HEK293T (cell line): ENCODE data around the gene WNT9B.

ENCODE experiments used
- BHLHE40 ChIP-seq: fragments of 450-650 bp; IDR thresholded peaks from 2 replicates; pipeline ENCODE4 v1.6.1; 2016; ENCODE audit warnings: mild to moderate bottlenecking, moderate library complexity, borderline replicate concordance
- CTBP1 ChIP-seq: fragments of 450-650 bp; IDR thresholded peaks from 2 replicates; pipeline ENCODE4 v1.6.1; 2016; ENCODE audit warnings: borderline replicate concordance
- ELF4 ChIP-seq: fragments of 450-650 bp; IDR thresholded peaks from 2 replicates; pipeline ENCODE4 v1.6.1; 2017; ENCODE audit warnings: antibody characterized with exemption
- FOXA1 ChIP-seq: fragments of 450-650 bp; IDR thresholded peaks from 2 replicates; pipeline ENCODE4 v1.6.1; 2016; ENCODE audit warnings: mild to moderate bottlenecking
- FOXK2 ChIP-seq: fragments of 450-650 bp; IDR thresholded peaks from 2 replicates; pipeline ENCODE4 v1.6.1; 2016; ENCODE audit warnings: mild to moderate bottlenecking
- FOXM1 ChIP-seq: fragments of 450-650 bp; IDR thresholded peaks from 2 replicates; pipeline ENCODE4 v1.6.1; 2017; ENCODE audit warnings: mild to moderate bottlenecking, borderline replicate concordance
- HDGF ChIP-seq: fragments of 450-650 bp; IDR thresholded peaks from 2 replicates; pipeline ENCODE4 v1.6.1; 2017; ENCODE audit warnings: antibody characterized with exemption, borderline replicate concordance
- L3MBTL2 ChIP-seq: fragments of 450-650 bp; conservative IDR thresholded peaks from 2 replicates; pipeline ENCODE4 v1.6.1; 2016; ENCODE audit warnings: mild to moderate bottlenecking
- LEF1 ChIP-seq: fragments of 450-650 bp; IDR thresholded peaks from 2 replicates; pipeline ENCODE4 v1.6.1; 2017; ENCODE audit warnings: mild to moderate bottlenecking, borderline replicate concordance
- NFRKB ChIP-seq: fragments of 450-650 bp; IDR thresholded peaks from 2 replicates; pipeline ENCODE4 v1.6.1; 2016; ENCODE audit warnings: mild to moderate bottlenecking, moderate library complexity
- PKNOX1 ChIP-seq: fragments of 450-650 bp; IDR thresholded peaks from 2 replicates; pipeline ENCODE4 v1.6.1; 2016
- SUZ12 ChIP-seq: fragments of 450-650 bp; IDR thresholded peaks from 2 replicates; pipeline ENCODE4 v1.6.1; 2016; ENCODE audit warnings: mild to moderate bottlenecking
- TARDBP ChIP-seq: fragments of 450-650 bp; IDR thresholded peaks from 2 replicates; pipeline ENCODE4 v1.6.1; 2016
- ZNF384 ChIP-seq: fragments of 450-650 bp; IDR thresholded peaks from 2 replicates; pipeline ENCODE4 v1.6.1; 2016

- no peak for TF ChIP-seq FOXK2
- no peak for TF ChIP-seq FOXM1
- TF ChIP-seq PKNOX1: no peak
- no peak for TF ChIP-seq L3MBTL2
- TF ChIP-seq TARDBP: no peak
- TF ChIP-seq SUZ12: no peak
- TF ChIP-seq ZNF384: no peak
- TF ChIP-seq FOXA1: no peak
- TF ChIP-seq LEF1: no peak
- no peak for TF ChIP-seq HDGF
- no peak for TF ChIP-seq BHLHE40
- no peak for TF ChIP-seq ELF4
- no peak for TF ChIP-seq CTBP1
- TF ChIP-seq NFRKB: no peak
Measured at GRCh38 chr17:46848534-46848933, 2.8 kb upstream of the WNT9B start.
